ENCODE results near the gene USH2A. TPM values are rescaled to one million over a fixed set of nuclear protein-coding genes. Genes with fewer than 3 reads are reported as not detected.

USH2A gene
- polyA plus RNA-seq, 1 donor from 2014 or later, result 0.17 TPM

GRCh38 chr1:215793180-215793579, 630.1 kb downstream of the USH2A start:
- Histone ChIP-seq H2AFZ (ENCODE audit: low read depth, low read length) (no peak overlapping the region), H4K20me1 (ENCODE audit: insufficient read depth) (no peaks in the 10 kb centered on the region), H3K36me3 (ENCODE audit: insufficient read depth, low read length) (no peaks in the 10 kb centered on the region), H3K27ac (ENCODE audit: low read length) (no peak overlapping the region), H3K9me3 (ENCODE audit: low read length) (no peaks in the 10 kb centered on the region), H3K79me2 (replicated peaks; ENCODE audit: insufficient read depth, low read length) (no peaks in the 10 kb centered on the region), H3K4me2 (ENCODE audit: low read length) (no peak overlapping the region), H3K9me2 (ENCODE audit: insufficient read depth, low read length) (no peaks in the 10 kb centered on the region), H3F3A (ENCODE audit: insufficient read depth, low read length, poor library complexity, severe bottlenecking) (no peaks in the 10 kb centered on the region), H3K27me3 (ENCODE audit: insufficient read depth, low read depth, low read length) (no peaks in the 10 kb centered on the region), H3K4me3 (ENCODE audit: low read length) (no peak overlapping the region), H3K9ac (ENCODE audit: low read length) (no peak overlapping the region)
- no peak for TF ChIP-seq TAF1 (IDR thresholded peaks at IDR 0.05; ENCODE audit: low read depth)
- peak; percentile 26 for TF ChIP-seq RAD21 (conservative IDR thresholded peaks at IDR 0.05)
- no peak for TF ChIP-seq SMC3 (conservative IDR thresholded peaks at IDR 0.05; ENCODE audit: poor library complexity)

- no peaks in the 10 kb centered on the region for H3K27me3 ChIP-seq (ENCODE audit: insufficient read depth, low read depth, low read length)
Measured at GRCh38 chr1:215792446-215792845, 630.8 kb downstream of the USH2A start.

More at GRCh38 chr1:215792446-215792845, 630.8 kb downstream of the USH2A start:
- no peak overlapping the region for H3K9ac ChIP-seq (ENCODE audit: low read length)
- TF ChIP-seq MXI1 (conservative IDR thresholded peaks at IDR 0.05; ENCODE audit: poor library complexity, severe bottlenecking), result no peak
- TF ChIP-seq EZH2 (IDR thresholded peaks at IDR 0.05; ENCODE audit: borderline replicate concordance, insufficient read depth, low read length, poor library complexity, severe bottlenecking), result no peak
- no peak for TF ChIP-seq POLR2AphosphoS5 (IDR thresholded peaks at IDR 0.05)
- TF ChIP-seq, protein P1, sequence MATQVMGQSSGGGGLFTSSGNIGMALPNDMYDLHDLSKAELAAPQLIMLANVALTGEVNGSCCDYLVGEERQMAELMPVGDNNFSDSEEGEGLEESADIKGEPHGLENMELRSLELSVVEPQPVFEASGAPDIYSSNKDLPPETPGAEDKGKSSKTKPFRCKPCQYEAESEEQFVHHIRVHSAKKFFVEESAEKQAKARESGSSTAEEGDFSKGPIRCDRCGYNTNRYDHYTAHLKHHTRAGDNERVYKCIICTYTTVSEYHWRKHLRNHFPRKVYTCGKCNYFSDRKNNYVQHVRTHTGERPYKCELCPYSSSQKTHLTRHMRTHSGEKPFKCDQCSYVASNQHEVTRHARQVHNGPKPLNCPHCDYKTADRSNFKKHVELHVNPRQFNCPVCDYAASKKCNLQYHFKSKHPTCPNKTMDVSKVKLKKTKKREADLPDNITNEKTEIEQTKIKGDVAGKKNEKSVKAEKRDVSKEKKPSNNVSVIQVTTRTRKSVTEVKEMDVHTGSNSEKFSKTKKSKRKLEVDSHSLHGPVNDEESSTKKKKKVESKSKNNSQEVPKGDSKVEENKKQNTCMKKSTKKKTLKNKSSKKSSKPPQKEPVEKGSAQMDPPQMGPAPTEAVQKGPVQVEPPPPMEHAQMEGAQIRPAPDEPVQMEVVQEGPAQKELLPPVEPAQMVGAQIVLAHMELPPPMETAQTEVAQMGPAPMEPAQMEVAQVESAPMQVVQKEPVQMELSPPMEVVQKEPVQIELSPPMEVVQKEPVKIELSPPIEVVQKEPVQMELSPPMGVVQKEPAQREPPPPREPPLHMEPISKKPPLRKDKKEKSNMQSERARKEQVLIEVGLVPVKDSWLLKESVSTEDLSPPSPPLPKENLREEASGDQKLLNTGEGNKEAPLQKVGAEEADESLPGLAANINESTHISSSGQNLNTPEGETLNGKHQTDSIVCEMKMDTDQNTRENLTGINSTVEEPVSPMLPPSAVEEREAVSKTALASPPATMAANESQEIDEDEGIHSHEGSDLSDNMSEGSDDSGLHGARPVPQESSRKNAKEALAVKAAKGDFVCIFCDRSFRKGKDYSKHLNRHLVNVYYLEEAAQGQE (IDR thresholded peaks at IDR 0.05; ENCODE audit: borderline replicate concordance), result no peak
- TF ChIP-seq SMC3 (conservative IDR thresholded peaks at IDR 0.05; ENCODE audit: poor library complexity), result no peak
- TF ChIP-seq RAD21 (conservative IDR thresholded peaks at IDR 0.05), result no peak
- TF ChIP-seq CTCF (IDR thresholded peaks at IDR 0.05; ENCODE audit: poor library complexity, severe bottlenecking), result no peak
- TF ChIP-seq TAF1 (IDR thresholded peaks at IDR 0.05; ENCODE audit: low read depth), result no peak
- no peak for TF ChIP-seq EP300 (conservative IDR thresholded peaks at IDR 0.05; ENCODE audit: poor library complexity, severe bottlenecking)
- no peaks in the 10 kb centered on the region for H3K79me2 ChIP-seq (replicated peaks; ENCODE audit: insufficient read depth, low read length)
- H3K9me3 ChIP-seq (ENCODE audit: low read length), result no peaks in the 10 kb centered on the region
- H3K4me3 ChIP-seq (ENCODE audit: low read length), result no peak overlapping the region
- H3K27ac ChIP-seq (ENCODE audit: low read length), result no peak overlapping the region
- no peaks in the 10 kb centered on the region for H3K9me2 ChIP-seq (ENCODE audit: insufficient read depth, low read length)
- no peaks in the 10 kb centered on the region for H4K20me1 ChIP-seq (ENCODE audit: insufficient read depth)
- no peaks in the 10 kb centered on the region for H3K36me3 ChIP-seq (ENCODE audit: insufficient read depth, low read length)
- H2AFZ ChIP-seq (ENCODE audit: low read depth, low read length), result no peak overlapping the region
- H3K4me2 ChIP-seq (ENCODE audit: low read length), result no peak overlapping the region
- H3F3A ChIP-seq (ENCODE audit: insufficient read depth, low read length, poor library complexity, severe bottlenecking), result no peaks in the 10 kb centered on the region
